HG02970 (cell line): ENCODE data around the gene STRIT1.
"Not testable (repeated sequence)": the region's sequence is repeated elsewhere in the genome, so short reads cannot be mapped to it uniquely, and the experiment has no call there.

Source experiments
- ATAC-seq: cut with Tn5 transposase; IDR thresholded peaks from one replicate; pipeline ENCODE4 v1.9.1; 2021; ENCODE audit warnings: mild to moderate bottlenecking, moderate library complexity, moderate number of reproducible peaks; ENCODE audit not compliant: unreplicated experiment, low FRiP score

The STRIT1 gene

DNA sequence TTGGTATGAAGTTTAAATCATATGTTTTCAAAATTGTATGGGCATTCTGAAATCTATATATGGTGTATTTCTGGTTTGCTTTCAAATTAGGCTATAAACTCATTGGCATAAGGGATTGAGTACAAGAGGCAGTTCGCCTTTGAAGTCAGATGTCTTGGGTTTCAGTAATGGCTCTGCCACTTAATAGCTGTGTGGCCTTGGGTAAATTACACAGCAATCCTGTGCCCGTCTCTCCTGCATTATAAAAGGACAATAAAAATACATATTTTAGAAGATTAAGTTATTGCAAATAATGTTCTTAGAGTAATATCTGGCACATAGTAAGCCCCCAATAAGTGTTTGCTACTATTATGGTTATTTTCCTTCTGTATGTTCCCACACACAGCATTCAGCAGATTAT lies 20.4 kb upstream of the STRIT1 start:
- no peak for ATAC-seq

- no peak for ATAC-seq
These were observed 19.8 kb upstream of the STRIT1 start for GRCh38 chr3:155313300-155313699.

- ATAC-seq: no peak
These were observed 19.3 kb upstream of the STRIT1 start for GRCh38 chr3:155312781-155313180.

DNA sequence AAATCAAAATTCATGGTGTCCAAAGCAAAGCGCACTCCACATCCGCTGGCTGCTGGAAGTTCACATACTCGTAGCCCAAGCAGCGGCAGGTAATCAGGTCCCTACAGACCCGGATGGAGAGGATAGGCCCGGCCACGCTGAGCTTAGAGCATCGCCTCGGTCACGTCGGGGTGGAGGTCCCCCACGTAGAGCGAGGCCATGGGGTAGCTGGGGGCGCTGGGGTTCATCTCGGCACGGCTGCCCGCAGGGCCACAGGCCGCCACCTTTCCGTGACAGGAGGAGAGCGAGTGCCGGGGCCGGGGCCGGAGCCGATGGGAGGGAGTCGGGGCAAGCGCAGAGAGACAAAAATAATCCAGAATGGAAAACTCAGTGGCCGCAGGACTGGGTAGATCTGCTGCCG lies 16.1 kb upstream of the STRIT1 start:
- no peak for ATAC-seq

DNA sequence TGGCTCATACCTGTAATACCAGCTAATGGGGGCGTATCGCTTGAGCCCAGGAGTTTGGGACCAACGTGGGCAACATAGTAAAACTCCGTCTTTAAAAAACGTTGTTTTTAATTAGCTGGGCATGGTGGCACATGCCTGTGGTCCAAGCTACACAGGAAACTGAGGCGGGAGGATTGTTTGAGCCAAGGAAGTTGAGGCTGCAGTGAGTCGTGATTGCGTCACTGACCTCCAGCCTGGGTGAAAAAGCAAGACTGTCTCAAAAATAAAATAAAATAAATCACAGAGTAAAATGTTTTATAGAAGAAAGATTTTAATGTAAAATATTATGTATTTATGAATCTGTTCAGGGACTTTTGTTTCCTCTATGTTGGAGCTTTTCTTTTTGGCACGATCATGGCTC lies 15.3 kb upstream of the STRIT1 start:
- ATAC-seq: no peak

- no peak for ATAC-seq
These were observed 13.7 kb upstream of the STRIT1 start for GRCh38 chr3:155307183-155307582.

DNA sequence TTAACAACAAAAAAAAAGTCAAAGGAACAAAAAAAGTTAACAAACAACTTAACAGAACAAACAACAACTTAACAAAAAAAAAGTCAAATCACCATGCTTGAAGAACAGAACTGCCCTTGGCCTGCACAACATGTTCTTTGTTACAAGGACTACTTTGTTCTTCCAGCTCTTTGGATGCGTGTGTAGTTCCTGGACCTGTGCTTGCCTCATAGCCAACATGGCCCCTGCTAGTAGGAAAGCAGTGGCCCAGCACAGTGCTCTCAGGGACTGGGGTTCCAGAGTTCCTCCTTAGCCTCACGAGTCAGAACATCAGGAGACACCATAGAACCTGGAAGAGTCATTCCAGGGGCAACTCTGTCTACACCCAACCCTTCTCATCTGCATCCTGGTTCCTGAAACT lies 10.9 kb upstream of the STRIT1 start:
- no peak for ATAC-seq

- no peak for ATAC-seq
These were observed 10.1 kb upstream of the STRIT1 start for GRCh38 chr3:155303540-155304097.

DNA sequence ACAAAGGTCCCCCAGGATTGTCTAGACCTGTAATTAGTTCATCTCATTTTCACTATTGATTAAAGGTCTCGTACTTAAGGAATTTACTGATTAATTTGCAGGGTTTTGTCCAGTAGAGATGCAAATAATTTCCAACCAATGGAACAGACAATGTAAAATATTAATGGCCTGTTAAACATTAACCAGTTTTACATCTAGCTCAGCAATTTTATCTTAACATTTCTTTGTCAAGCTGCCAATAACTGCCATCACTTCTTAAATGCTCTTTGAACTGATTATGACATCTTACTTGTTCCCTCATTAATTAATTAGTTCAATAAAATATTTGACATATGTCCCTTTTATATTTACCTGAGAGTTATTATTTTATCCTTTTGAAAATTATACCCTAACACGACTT lies 9.4 kb upstream of the STRIT1 start:
- ATAC-seq: no peak

- ATAC-seq: no peak
These were observed 9.0 kb upstream of the STRIT1 start for GRCh38 chr3:155302481-155302880.

- no peak for ATAC-seq
These were observed 3.6 kb upstream of the STRIT1 start for GRCh38 chr3:155297100-155297499.

GRCh38 chr3:155296413-155296812 lies 2.9 kb upstream of the STRIT1 start:
- no peak for ATAC-seq

GRCh38 chr3:155292693-155293092 lies 790 bp downstream of the STRIT1 start:
- ATAC-seq: no peak

GRCh38 chr3:155292133-155292532 lies 1.4 kb downstream of the STRIT1 start:
- no peak for ATAC-seq

DNA sequence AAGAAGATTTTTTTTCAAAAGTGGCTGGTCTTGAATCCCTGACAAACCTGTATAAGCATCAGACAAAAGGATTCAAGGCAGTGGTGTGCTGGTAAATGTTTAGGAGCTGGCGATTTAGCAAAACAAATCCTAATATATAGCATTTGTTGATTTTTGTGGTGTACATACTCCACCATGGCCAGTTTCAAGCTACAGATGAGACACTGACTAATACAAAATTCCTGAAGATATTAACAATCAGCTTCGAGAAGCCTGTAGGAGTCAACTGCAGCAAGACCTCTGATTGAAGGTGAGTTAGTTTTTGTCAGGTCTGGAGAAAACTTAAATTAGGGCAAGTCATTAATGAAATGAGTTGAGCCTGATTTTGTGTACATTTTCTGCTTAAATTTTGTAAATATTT lies 6.7 kb downstream of the STRIT1 start:
- no peak for ATAC-seq

DNA sequence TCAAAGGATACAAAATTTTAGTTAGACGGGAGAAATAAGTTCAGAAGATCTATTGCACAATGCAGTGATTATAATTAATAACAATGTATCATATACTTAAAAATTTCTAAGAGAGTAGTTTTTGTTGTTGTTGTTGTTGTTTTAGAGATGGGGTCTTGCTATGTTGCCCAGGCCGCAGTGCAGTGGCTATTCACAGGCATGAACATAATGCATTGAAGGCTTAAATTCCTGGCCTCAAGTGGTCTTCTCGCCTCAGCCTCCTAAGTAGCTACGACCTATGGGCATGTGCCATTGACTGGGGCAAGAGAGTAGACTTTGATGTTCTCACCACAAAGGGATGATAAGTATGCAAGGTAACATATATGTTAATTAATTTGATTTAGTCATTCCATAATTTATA lies 7.5 kb downstream of the STRIT1 start:
- ATAC-seq: no peak

GRCh38 chr3:155283092-155284056 lies 10.1 kb downstream of the STRIT1 start:
- ATAC-seq: no peak

DNA sequence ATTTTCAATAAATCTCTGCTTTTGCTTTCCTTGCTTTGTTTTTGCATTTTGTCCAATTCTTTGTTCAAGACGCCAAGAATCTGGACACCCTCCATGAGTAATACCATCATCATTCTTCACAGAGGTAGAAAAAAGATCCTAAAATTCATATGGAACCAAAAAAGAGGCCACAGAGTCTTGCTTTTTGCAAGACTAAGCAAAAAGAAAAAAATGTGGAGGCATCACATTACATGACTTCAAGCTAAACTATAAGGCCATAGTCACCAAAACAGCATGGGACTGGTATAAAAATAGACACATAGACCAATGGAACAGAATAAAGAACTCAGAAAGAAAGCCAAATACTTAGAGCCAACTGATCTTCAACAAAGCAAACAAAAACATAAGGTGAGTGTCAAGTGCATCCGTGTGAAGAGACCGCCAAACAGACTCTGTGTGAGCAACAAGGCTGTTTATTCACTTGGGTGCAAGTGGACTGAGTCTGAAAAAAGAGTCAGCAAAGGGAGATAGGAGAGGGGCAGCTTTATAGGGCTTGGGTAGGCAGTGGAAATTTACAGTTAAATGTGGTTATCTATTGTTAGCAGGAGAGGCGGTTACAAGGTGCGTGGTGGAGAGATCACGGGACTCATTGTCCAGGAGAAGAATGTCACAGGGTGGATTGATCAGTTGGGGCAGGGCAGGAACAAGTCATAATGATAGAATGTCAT lies 10.9 kb downstream of the STRIT1 start:
- no peak for ATAC-seq

- ATAC-seq: no peak
These were observed 11.6 kb downstream of the STRIT1 start for GRCh38 chr3:155281912-155282311.

DNA sequence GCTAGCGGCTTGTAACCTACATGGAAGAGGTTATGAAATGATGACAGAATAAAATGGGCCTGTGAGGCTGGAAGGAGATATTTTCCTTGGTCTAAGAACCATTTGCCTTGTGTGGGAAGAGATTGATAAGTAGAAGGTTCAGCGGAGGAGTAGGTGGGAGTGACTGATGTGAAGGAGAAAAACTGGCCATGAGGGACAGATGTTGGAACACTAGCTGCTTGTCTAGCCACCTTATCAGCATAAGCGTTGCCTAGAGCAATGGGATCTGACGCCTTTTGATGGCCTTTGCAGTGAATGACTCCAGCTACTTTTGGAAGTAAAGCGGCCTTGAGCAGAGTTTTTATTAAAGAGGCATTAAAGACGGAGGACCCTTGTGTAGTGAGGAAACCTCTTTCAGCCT lies 17.4 kb downstream of the STRIT1 start:
- not testable (repeated sequence) for ATAC-seq

GRCh38 chr3:155275159-155275754 lies 18.2 kb downstream of the STRIT1 start:
- ATAC-seq: not testable (repeated sequence)
